T-cell (primary cell): ENCODE results near the gene GAS2L2. TPM values are rescaled to one million over a fixed set of nuclear protein-coding genes. Genes with fewer than 3 reads are reported as not detected.
A peak's percentile ranks its signal among the peaks of the same experiment; 100 is the strongest.

Experiments
- ATAC-seq, 4 experiments: fragments of 200-7000 bp in 3 of 4; fragments of 150-1000 bp in 1 of 4; cut with Tn5 transposase; replicated peaks in 1 of 4; 1 replicate in 3 of 4; 2 replicates in 1 of 4; pipeline ENCODE4 v1.10.0; 2021; ENCODE audit warnings: moderate library complexity in 3 of 4, mild to moderate bottlenecking in 2 of 4, moderate number of reproducible peaks in 1 of 4
- CTCF ChIA-PET, 2 donors: fragments of 300-600 bp; sonication (Branson Sonifier 250); formaldehyde crosslinking; loops; one replicate each; lab custom pipeline; 2022; ENCODE audit warnings: antibody characterized with exemption in 2 of 2; lab: Charles Lee
- POLR2A ChIA-PET, 2 donors: fragments of 300-600 bp; sonication (Branson Sonifier 250); formaldehyde crosslinking; loops; one replicate each; lab custom pipeline; 2022; ENCODE audit warnings: antibody characterized with exemption in 2 of 2; lab: Charles Lee
- DNase-seq, 35 experiments: peaks; one replicate each; pipeline versions ENCODE4 v3.0.0 to v3.0.0-alpha.2; 2013 to 2023
- H3K27ac ChIP-seq: one replicate; pipeline ENCODE4 v1.5.1; 2013; ENCODE audit warnings: low read length
- H3K27me3 ChIP-seq, 2 experiments: replicated peaks in 1 of 2; 1 replicate in 1 of 2; 2 replicates in 1 of 2; pipeline versions ENCODE4 v1.6.1 to v1.7.0; 2013; ENCODE audit warnings: low read length in 1 of 2, mixed read lengths in 1 of 2; ENCODE audit not compliant: control insufficient read depth in 2 of 2, insufficient read depth in 2 of 2; ENCODE audit errors: extremely low read depth in 1 of 2
- H3K36me3 ChIP-seq, 2 donors: 1 replicate in 1 of 2; 2 replicates in 1 of 2; pipeline versions ENCODE4 v1.6.1 to v1.7.0; 2013; ENCODE audit warnings: low read length in 1 of 2; ENCODE audit not compliant: control insufficient read depth in 2 of 2, insufficient read depth in 1 of 2; ENCODE audit errors: extremely low read depth in 1 of 2
- H3K4me1 ChIP-seq, 2 experiments: 1 replicate in 1 of 2; 2 replicates in 1 of 2; pipeline versions ENCODE4 v1.6.1 to v1.7.0; 2013; ENCODE audit warnings: low read length in 2 of 2, mixed read lengths in 1 of 2; ENCODE audit not compliant: insufficient read depth in 2 of 2, control insufficient read depth in 1 of 2; ENCODE audit errors: extremely low read depth in 1 of 2
- H3K4me3 ChIP-seq, 2 donors: 1 replicate in 1 of 2; 2 replicates in 1 of 2; pipeline versions ENCODE4 v1.5.1 to v1.7.0; 2013; ENCODE audit warnings: mild to moderate bottlenecking in 2 of 2, low read length in 1 of 2, moderate library complexity in 1 of 2; ENCODE audit not compliant: control insufficient read depth in 1 of 2; ENCODE audit errors: extremely low read depth in 1 of 2
- H3K9me3 ChIP-seq: 2 replicates; pipeline ENCODE4 v1.7.0; 2013
- H3K27ac Mint-ChIP-seq, 2 donors: one replicate each; pipeline ENCODE4 v1.8.0; 2020 to 2021; ENCODE audit warnings: mild to moderate bottlenecking in 2 of 2, mixed read lengths in 2 of 2
- H3K27me3 Mint-ChIP-seq, 2 donors: one replicate each; pipeline ENCODE4 v1.8.0; 2021 to 2022; ENCODE audit warnings: mixed read lengths in 2 of 2
- H3K36me3 Mint-ChIP-seq: one replicate; pipeline ENCODE4 v1.8.0; 2021; ENCODE audit warnings: mixed read lengths
- H3K4me1 Mint-ChIP-seq, 3 donors: one replicate each; pipeline ENCODE4 v1.8.0; 2020 to 2022; ENCODE audit warnings: mixed read lengths in 3 of 3, mild to moderate bottlenecking in 1 of 3
- H3K4me3 Mint-ChIP-seq, 3 donors: one replicate each; pipeline ENCODE4 v1.8.0; 2020 to 2022; ENCODE audit warnings: mild to moderate bottlenecking in 3 of 3, mixed read lengths in 3 of 3, moderate library complexity in 3 of 3
- H3K9me3 Mint-ChIP-seq, 3 donors: one replicate each; pipeline ENCODE4 v1.8.0; 2020 to 2022; ENCODE audit warnings: mixed read lengths in 3 of 3
- WGBS: methylation state at CpG from one replicate; pipeline ENCODE4 v1.1.5; 2013; ENCODE audit warnings: missing lambda C conversion rate; ENCODE audit not compliant: insufficient coverage; 5-methylcytosine and 5-hydroxymethylcytosine counted together
- total RNA-seq, 35 experiments: library from RNA in 6 of 35; stranded (reverse) in 6 of 35; fragments of 120-200 nt in 1 of 35; gene quantifications; one replicate each; pipeline versions ENCODE4 v1.2.1 to v1.2.4 and lab custom pipeline; 2013 to 2026

The GAS2L2 gene
- total RNA-seq, 5 donors from 2014 or later (not counting 1 experiment from before 2014, with no cell fraction given), result 0.07 to 0.26 (median 0.21) TPM; not detected in 1

DNA sequence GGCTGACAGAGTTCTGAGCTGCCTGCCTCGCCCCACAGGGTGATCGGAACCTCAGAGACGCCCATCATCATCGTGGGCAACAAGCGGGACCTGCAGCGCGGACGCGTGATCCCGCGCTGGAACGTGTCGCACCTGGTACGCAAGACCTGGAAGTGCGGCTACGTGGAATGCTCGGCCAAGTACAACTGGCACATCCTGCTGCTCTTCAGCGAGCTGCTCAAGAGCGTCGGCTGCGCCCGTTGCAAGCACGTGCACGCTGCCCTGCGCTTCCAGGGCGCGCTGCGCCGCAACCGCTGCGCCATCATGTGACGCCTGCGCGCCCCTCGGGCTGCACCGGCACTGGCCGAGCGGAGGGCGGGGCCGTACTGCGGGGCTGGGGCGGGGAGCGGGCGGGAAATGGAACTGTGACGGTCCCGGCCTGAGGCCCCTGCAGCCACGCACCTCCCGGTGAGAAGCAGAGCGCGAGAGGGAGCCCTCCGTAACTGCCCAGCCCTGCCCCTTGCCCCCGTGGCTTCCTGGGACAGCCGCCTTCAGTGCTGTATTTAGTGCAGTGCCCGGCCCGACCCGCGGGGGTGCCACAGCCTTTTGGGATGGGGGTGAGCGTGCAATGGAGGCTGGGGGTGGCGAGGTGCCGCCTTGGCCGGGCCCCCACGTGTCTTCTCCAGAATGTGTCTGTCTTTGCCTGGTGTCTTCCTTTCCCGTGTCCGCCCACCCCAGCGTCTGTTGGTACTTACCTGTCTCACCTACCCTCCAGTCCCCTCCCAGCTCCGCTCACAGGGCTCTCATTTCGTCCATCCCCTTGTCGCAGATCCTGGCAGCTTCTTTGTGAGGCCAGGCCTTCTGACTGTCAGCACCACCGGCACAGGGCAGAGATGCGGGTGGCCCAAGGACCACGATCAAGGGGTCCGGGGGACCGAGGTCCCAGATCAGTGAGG, 11.8 kb downstream of the GAS2L2 start:
- H3K27me3 ChIP-seq, result peaks cover 7 to 61% of the 10 kb centered on the region in 2 experiments
- peaks cover 5 to 10% (median 9%) of the 10 kb centered on the region in 3 donors for H3K4me1 Mint-ChIP-seq
- DNase-seq, result peak in 7 of 35 experiments; percentile 4 to 24 (median 19)
- peak; percentile 60 to 78 (median 64) for ATAC-seq
- no peak overlapping the region for H3K27ac Mint-ChIP-seq
- no peak overlapping the region for H3K27ac ChIP-seq
- peaks cover 22 to 39% of the 10 kb centered on the region in 2 donors for H3K27me3 Mint-ChIP-seq
- peak overlapping the region in 1 of 2 donors; percentile 42 for H3K4me3 ChIP-seq
- H3K36me3 ChIP-seq, result no peaks in the 10 kb centered on the region
- 27% methylated on average over 59 of the region's 73 CpGs for WGBS
- H3K9me3 Mint-ChIP-seq, result no peaks in the 10 kb centered on the region
- ChIA-PET CTCF (interaction anchor here in 1 of 2 donors (0.5 to 0.6 kb wide), 2 partner anchors 63 to 561 kb away, joined by 3 to 8 read pairs; no protein-coding TSS in a partner anchor), POLR2A (interaction anchor here in 1 of 2 donors (0.6 kb wide), 1 partner anchor 546 kb away, joined by 3 read pairs; no protein-coding TSS in a partner anchor)
- H3K36me3 Mint-ChIP-seq, result no peaks in the 10 kb centered on the region
- no peaks in the 10 kb centered on the region for H3K9me3 ChIP-seq
- peaks cover 0 to 11% of the 10 kb centered on the region in 2 experiments for H3K4me1 ChIP-seq
- peak overlapping the region; percentile 56 to 69 (median 59) for H3K4me3 Mint-ChIP-seq

DNA sequence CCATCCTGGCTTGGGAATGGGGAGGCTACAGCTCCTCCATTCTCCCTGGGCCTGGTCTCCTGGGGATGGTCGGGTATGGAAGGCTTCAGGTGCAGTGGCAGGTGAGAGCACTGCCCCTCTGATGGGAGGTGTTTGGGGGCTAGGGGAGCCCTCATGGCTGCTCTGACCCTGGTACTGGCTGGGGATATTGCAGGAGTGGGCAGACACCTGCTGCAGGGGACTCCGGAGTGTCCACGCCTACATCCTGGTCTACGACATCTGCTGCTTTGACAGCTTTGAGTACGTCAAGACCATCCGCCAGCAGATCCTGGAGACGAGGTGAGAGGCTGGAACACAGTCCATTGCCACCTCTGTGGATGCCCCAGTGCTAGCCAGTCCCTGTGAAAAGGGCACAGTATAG, 12.8 kb downstream of the GAS2L2 start:
- CTCF ChIA-PET, result no interaction called here
- DNase-seq (no peak), ATAC-seq (no peak)
- H3K9me3 ChIP-seq, result no peaks in the 10 kb centered on the region
- H3K36me3 Mint-ChIP-seq, result no peaks in the 10 kb centered on the region
- no peak overlapping the region for H3K4me3 ChIP-seq
- H3K27ac ChIP-seq, result no peak overlapping the region
- POLR2A ChIA-PET, result interaction anchor here (0.5 to 0.6 kb wide), 2 partner anchors 9 to 17 kb away, joined by 3 read pairs; no protein-coding TSS in a partner anchor
- peaks cover 0 to 11% of the 10 kb centered on the region in 2 experiments for H3K4me1 ChIP-seq
- peak overlapping the region in 1 of 3 donors; percentile 65 for H3K4me3 Mint-ChIP-seq
- H3K27ac Mint-ChIP-seq, result no peak overlapping the region
- WGBS, result 97% methylated on average over 6 of the region's 7 CpGs
- peaks cover 5 to 10% (median 9%) of the 10 kb centered on the region in 3 donors for H3K4me1 Mint-ChIP-seq
- H3K27me3 Mint-ChIP-seq, result peaks cover 22 to 39% of the 10 kb centered on the region in 2 donors
- H3K9me3 Mint-ChIP-seq, result no peaks in the 10 kb centered on the region
- H3K27me3 ChIP-seq, result peaks cover 7 to 53% of the 10 kb centered on the region in 2 experiments
- H3K36me3 ChIP-seq, result no peaks in the 10 kb centered on the region

GRCh38 chr17:35738519-35739133, 14.4 kb downstream of the GAS2L2 start:
- ChIA-PET CTCF (interaction anchor here (0.5 to 1.3 kb wide), 2 partner anchors 9 to 11 kb away, joined by 3 to 10 read pairs; no protein-coding TSS in a partner anchor), POLR2A (no interaction called here)
- peaks cover 19 to 30% of the 10 kb centered on the region in 2 donors for H3K27me3 Mint-ChIP-seq
- no peak overlapping the region for H3K4me3 Mint-ChIP-seq
- no peaks in the 10 kb centered on the region for H3K9me3 Mint-ChIP-seq
- ATAC-seq, result no peak
- no peaks in the 10 kb centered on the region for H3K36me3 ChIP-seq
- DNase-seq, result no peak
- no peaks in the 10 kb centered on the region for H3K36me3 Mint-ChIP-seq
- H3K4me1 Mint-ChIP-seq, result peaks cover 5 to 10% (median 9%) of the 10 kb centered on the region in 3 donors
- H3K27ac ChIP-seq, result no peak overlapping the region
- WGBS, result 80% methylated on average over 2 of the region's 5 CpGs
- no peak overlapping the region for H3K4me3 ChIP-seq
- peaks cover 7 to 37% of the 10 kb centered on the region in 2 experiments for H3K27me3 ChIP-seq
- peaks cover 0 to 11% of the 10 kb centered on the region in 2 experiments for H3K4me1 ChIP-seq
- H3K9me3 ChIP-seq, result no peaks in the 10 kb centered on the region
- H3K27ac Mint-ChIP-seq, result no peak overlapping the region

DNA sequence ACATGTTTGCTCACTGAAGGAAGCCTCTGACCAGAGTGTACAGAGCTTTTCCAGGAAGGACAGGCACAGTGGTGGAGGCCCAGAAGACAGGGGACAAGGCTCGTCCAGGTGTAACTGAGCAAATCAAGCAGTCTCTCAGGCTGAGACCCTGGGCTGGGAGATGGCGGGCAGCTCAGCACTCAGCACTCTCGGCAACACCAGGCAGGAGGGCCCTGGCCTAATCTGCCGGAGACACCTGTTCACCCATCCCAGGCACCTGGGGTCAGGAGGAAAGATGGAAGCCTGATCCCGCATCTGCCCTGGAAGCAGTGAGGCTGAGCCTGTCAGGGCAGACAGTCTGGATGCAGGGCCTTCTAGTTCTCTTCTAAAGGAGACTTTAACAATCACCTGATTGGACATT, 16.8 kb downstream of the GAS2L2 start:
- WGBS, result 90% methylated on average over 3 of the region's 5 CpGs
- CTCF ChIA-PET, result no interaction called here
- POLR2A ChIA-PET, result no interaction called here
- H3K36me3 ChIP-seq, result no peaks in the 10 kb centered on the region
- Mint-ChIP-seq H3K9me3 (no peaks in the 10 kb centered on the region), H3K27me3 (peaks cover 6 to 13% of the 10 kb centered on the region in 2 donors), H3K4me3 (no peak overlapping the region), H3K36me3 (no peaks in the 10 kb centered on the region), H3K27ac (no peak overlapping the region), H3K4me1 (peaks cover 12 to 13% (median 12%) of the 10 kb centered on the region in 3 donors)
- no peaks in the 10 kb centered on the region for H3K9me3 ChIP-seq
- ATAC-seq (no peak), DNase-seq (no peak)
- H3K4me1 ChIP-seq, result peaks cover under 1 to 11% of the 10 kb centered on the region in 2 experiments
- H3K4me3 ChIP-seq, result no peak overlapping the region
- no peak overlapping the region for H3K27ac ChIP-seq
- H3K27me3 ChIP-seq, result peaks cover 7 to 13% of the 10 kb centered on the region in 2 experiments

- ATAC-seq, result no peak
- H3K4me3 ChIP-seq, result no peak overlapping the region
- peaks cover under 1 to 6% of the 10 kb centered on the region in 2 experiments for H3K27me3 ChIP-seq
- H3K27ac ChIP-seq, result no peak overlapping the region
- no peaks in the 10 kb centered on the region for H3K36me3 ChIP-seq
- H3K9me3 ChIP-seq, result no peaks in the 10 kb centered on the region
- H3K9me3 Mint-ChIP-seq, result no peaks in the 10 kb centered on the region
- peaks cover 5 to 6% of the 10 kb centered on the region in 2 donors for H3K27me3 Mint-ChIP-seq
- ChIA-PET POLR2A (no interaction called here), CTCF (no interaction called here)
- no peak for DNase-seq
- H3K27ac Mint-ChIP-seq, result no peak overlapping the region
- peaks cover 8 to 17% of the 10 kb centered on the region in 2 experiments for H3K4me1 ChIP-seq
- 93% methylated on average over 22 of the region's 29 CpGs for WGBS
- peaks cover 19 to 22% (median 20%) of the 10 kb centered on the region in 3 donors for H3K4me1 Mint-ChIP-seq
- H3K36me3 Mint-ChIP-seq, result peaks cover 7% of the 10 kb centered on the region
- H3K4me3 Mint-ChIP-seq, result no peak overlapping the region
Observed at GRCh38 chr17:35735036-35735805, 17.8 kb downstream of the GAS2L2 start.
